Thyroid gland (tissue), 4 donors: Measurements from ENCODE around the gene GFM2.

ENCODE experiments used
- POLR2A ChIP-seq, 2 donors: fragments of 450-650 bp; IDR thresholded peaks; one replicate each; pipeline ENCODE4 v1.6.1; 2017; ENCODE audit warnings: antibody characterized with exemption in 2 of 2, mild to moderate bottlenecking in 2 of 2, moderate library complexity in 1 of 2
- TF ChIP-seq, protein P1 (sequence below), 6 experiments: fragments of 200-600 bp in 3 of 6; fragments of 450-650 bp in 3 of 6; sonication (generic) in 3 of 6; IDR thresholded peaks; one replicate each; pipeline ENCODE4 v1.5.1; 2016 to 2019; ENCODE audit warnings: antibody characterized with exemption in 6 of 6, mild to moderate bottlenecking in 2 of 6, inconsistent platforms in 1 of 6, moderate library complexity in 1 of 6

- TF ChIP-seq POLR2A (IDR thresholded peaks at IDR 0.05): no peak
- TF ChIP-seq, protein P1, sequence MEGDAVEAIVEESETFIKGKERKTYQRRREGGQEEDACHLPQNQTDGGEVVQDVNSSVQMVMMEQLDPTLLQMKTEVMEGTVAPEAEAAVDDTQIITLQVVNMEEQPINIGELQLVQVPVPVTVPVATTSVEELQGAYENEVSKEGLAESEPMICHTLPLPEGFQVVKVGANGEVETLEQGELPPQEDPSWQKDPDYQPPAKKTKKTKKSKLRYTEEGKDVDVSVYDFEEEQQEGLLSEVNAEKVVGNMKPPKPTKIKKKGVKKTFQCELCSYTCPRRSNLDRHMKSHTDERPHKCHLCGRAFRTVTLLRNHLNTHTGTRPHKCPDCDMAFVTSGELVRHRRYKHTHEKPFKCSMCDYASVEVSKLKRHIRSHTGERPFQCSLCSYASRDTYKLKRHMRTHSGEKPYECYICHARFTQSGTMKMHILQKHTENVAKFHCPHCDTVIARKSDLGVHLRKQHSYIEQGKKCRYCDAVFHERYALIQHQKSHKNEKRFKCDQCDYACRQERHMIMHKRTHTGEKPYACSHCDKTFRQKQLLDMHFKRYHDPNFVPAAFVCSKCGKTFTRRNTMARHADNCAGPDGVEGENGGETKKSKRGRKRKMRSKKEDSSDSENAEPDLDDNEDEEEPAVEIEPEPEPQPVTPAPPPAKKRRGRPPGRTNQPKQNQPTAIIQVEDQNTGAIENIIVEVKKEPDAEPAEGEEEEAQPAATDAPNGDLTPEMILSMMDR (IDR thresholded peaks at IDR 0.05): no peak
Measured at GRCh38 chr5:74767579-74767913, 629 bp upstream of the GFM2 start.
